ENCODE measurements around the gene TCEAL1.

Gene TCEAL1

GRCh38 chrX:103613362-103613890, 15.3 kb upstream of the TCEAL1 start:
- no peak overlapping the region for H3K27ac ChIP-seq (ENCODE audit: low read length)
- H3K9ac ChIP-seq (ENCODE audit: low read length), result no peak overlapping the region
- no peak overlapping the region for H3K4me3 ChIP-seq (ENCODE audit: low read length)
- no peaks in the 10 kb centered on the region for H3K27me3 ChIP-seq (ENCODE audit: control insufficient read depth, insufficient read depth, low read length)
- no peaks in the 10 kb centered on the region for H3K36me3 ChIP-seq (ENCODE audit: control insufficient read depth, low read depth, low read length)
- no peaks in the 10 kb centered on the region for H3K9me3 ChIP-seq (ENCODE audit: control insufficient read depth, low read depth, low read length)
- peaks cover 18% of the 10 kb centered on the region for H3K4me1 ChIP-seq (ENCODE audit: control insufficient read depth, low read depth, low read length)

GRCh38 chrX:103614999-103615398, 13.8 kb upstream of the TCEAL1 start:
- no peak overlapping the region for H3K9ac ChIP-seq (ENCODE audit: low read length)
- H3K4me3 ChIP-seq (ENCODE audit: low read length), result no peak overlapping the region
- no peaks in the 10 kb centered on the region for H3K36me3 ChIP-seq (ENCODE audit: control insufficient read depth, low read depth, low read length)
- no peaks in the 10 kb centered on the region for H3K9me3 ChIP-seq (ENCODE audit: control insufficient read depth, low read depth, low read length)
- peaks cover 14% of the 10 kb centered on the region for H3K4me1 ChIP-seq (ENCODE audit: control insufficient read depth, low read depth, low read length)
- H3K27ac ChIP-seq (ENCODE audit: low read length), result no peak overlapping the region
- H3K27me3 ChIP-seq (ENCODE audit: control insufficient read depth, insufficient read depth, low read length), result no peaks in the 10 kb centered on the region

- no peaks in the 10 kb centered on the region for H3K9me3 ChIP-seq (ENCODE audit: control insufficient read depth, low read depth, low read length)
- no peak overlapping the region for H3K9ac ChIP-seq (ENCODE audit: low read length)
- H3K27ac ChIP-seq (ENCODE audit: low read length), result no peak overlapping the region
- H3K36me3 ChIP-seq (ENCODE audit: control insufficient read depth, low read depth, low read length), result no peaks in the 10 kb centered on the region
- no peak overlapping the region for H3K4me3 ChIP-seq (ENCODE audit: low read length)
- H3K27me3 ChIP-seq (ENCODE audit: control insufficient read depth, insufficient read depth, low read length), result no peaks in the 10 kb centered on the region
- H3K4me1 ChIP-seq (ENCODE audit: control insufficient read depth, low read depth, low read length), result peaks cover 14% of the 10 kb centered on the region
Measured at GRCh38 chrX:103615781-103616371, 12.9 kb upstream of the TCEAL1 start.

- Histone ChIP-seq H3K9ac (ENCODE audit: low read length) (no peak overlapping the region), H3K36me3 (ENCODE audit: control insufficient read depth, low read depth, low read length) (no peaks in the 10 kb centered on the region), H3K4me3 (ENCODE audit: low read length) (no peak overlapping the region)
Measured at GRCh38 chrX:103616676-103617186, 12.0 kb upstream of the TCEAL1 start.

GRCh38 chrX:103624111-103624510, 4.7 kb upstream of the TCEAL1 start:
- Histone ChIP-seq H3K4me3 (ENCODE audit: low read length) (no peak overlapping the region), H3K9me3 (ENCODE audit: control insufficient read depth, low read depth, low read length) (no peaks in the 10 kb centered on the region), H3K27ac (ENCODE audit: low read length) (no peak overlapping the region), H3K9ac (ENCODE audit: low read length) (no peak overlapping the region), H3K36me3 (ENCODE audit: control insufficient read depth, low read depth, low read length) (no peaks in the 10 kb centered on the region), H3K27me3 (ENCODE audit: control insufficient read depth, insufficient read depth, low read length) (no peaks in the 10 kb centered on the region), H3K4me1 (ENCODE audit: control insufficient read depth, low read depth, low read length) (peaks cover 5% of the 10 kb centered on the region)

More at GRCh38 chrX:103616676-103617186, 12.0 kb upstream of the TCEAL1 start:
- H3K9me3 ChIP-seq (ENCODE audit: control insufficient read depth, low read depth, low read length), result no peaks in the 10 kb centered on the region
- no peak overlapping the region for H3K27ac ChIP-seq (ENCODE audit: low read length)
- peaks cover 14% of the 10 kb centered on the region for H3K4me1 ChIP-seq (ENCODE audit: control insufficient read depth, low read depth, low read length)
- H3K27me3 ChIP-seq (ENCODE audit: control insufficient read depth, insufficient read depth, low read length), result no peaks in the 10 kb centered on the region

GRCh38 chrX:103626855-103627254, 1.9 kb upstream of the TCEAL1 start:
- no peaks in the 10 kb centered on the region for H3K27me3 ChIP-seq (ENCODE audit: control insufficient read depth, insufficient read depth, low read length)
- H3K27ac ChIP-seq (ENCODE audit: low read length), result no peak overlapping the region
- H3K9me3 ChIP-seq (ENCODE audit: control insufficient read depth, low read depth, low read length), result no peaks in the 10 kb centered on the region
- no peak overlapping the region for H3K9ac ChIP-seq (ENCODE audit: low read length)
- peaks cover 5% of the 10 kb centered on the region for H3K4me1 ChIP-seq (ENCODE audit: control insufficient read depth, low read depth, low read length)
- no peaks in the 10 kb centered on the region for H3K36me3 ChIP-seq (ENCODE audit: control insufficient read depth, low read depth, low read length)
- H3K4me3 ChIP-seq (ENCODE audit: low read length), result no peak overlapping the region

GRCh38 chrX:103629318-103630170, 769 bp downstream of the TCEAL1 start:
- H3K36me3 ChIP-seq (ENCODE audit: control insufficient read depth, low read depth, low read length), result no peaks in the 10 kb centered on the region
- H3K4me3 ChIP-seq (ENCODE audit: low read length), result peak overlapping the region; percentile 88
- peaks cover 5% of the 10 kb centered on the region for H3K4me1 ChIP-seq (ENCODE audit: control insufficient read depth, low read depth, low read length)
- no peaks in the 10 kb centered on the region for H3K9me3 ChIP-seq (ENCODE audit: control insufficient read depth, low read depth, low read length)
- H3K9ac ChIP-seq (ENCODE audit: low read length), result peak overlapping the region; percentile 74
- H3K27me3 ChIP-seq (ENCODE audit: control insufficient read depth, insufficient read depth, low read length), result no peaks in the 10 kb centered on the region
- peak overlapping the region; percentile 63 for H3K27ac ChIP-seq (ENCODE audit: low read length)

GRCh38 chrX:103630171-103630511, 1.4 kb downstream of the TCEAL1 start:
- no peaks in the 10 kb centered on the region for H3K27me3 ChIP-seq (ENCODE audit: control insufficient read depth, insufficient read depth, low read length)
- peak overlapping the region; percentile 63 for H3K27ac ChIP-seq (ENCODE audit: low read length)
- peak overlapping the region; percentile 88 for H3K4me3 ChIP-seq (ENCODE audit: low read length)
- no peaks in the 10 kb centered on the region for H3K36me3 ChIP-seq (ENCODE audit: control insufficient read depth, low read depth, low read length)
- peak overlapping the region; percentile 74 for H3K9ac ChIP-seq (ENCODE audit: low read length)
- H3K9me3 ChIP-seq (ENCODE audit: control insufficient read depth, low read depth, low read length), result no peaks in the 10 kb centered on the region
- peaks cover 5% of the 10 kb centered on the region for H3K4me1 ChIP-seq (ENCODE audit: control insufficient read depth, low read depth, low read length)

GRCh38 chrX:103631145-103631544, 2.4 kb downstream of the TCEAL1 start:
- Histone ChIP-seq H3K9me3 (ENCODE audit: control insufficient read depth, low read depth, low read length) (no peaks in the 10 kb centered on the region), H3K9ac (ENCODE audit: low read length) (no peak overlapping the region), H3K27ac (ENCODE audit: low read length) (no peak overlapping the region), H3K27me3 (ENCODE audit: control insufficient read depth, insufficient read depth, low read length) (no peaks in the 10 kb centered on the region), H3K4me3 (ENCODE audit: low read length) (no peak overlapping the region), H3K36me3 (ENCODE audit: control insufficient read depth, low read depth, low read length) (no peaks in the 10 kb centered on the region), H3K4me1 (ENCODE audit: control insufficient read depth, low read depth, low read length) (peaks cover 5% of the 10 kb centered on the region)

GRCh38 chrX:103635436-103635835, 6.7 kb downstream of the TCEAL1 start:
- no peaks in the 10 kb centered on the region for H3K9me3 ChIP-seq (ENCODE audit: control insufficient read depth, low read depth, low read length)
- H3K9ac ChIP-seq (ENCODE audit: low read length), result no peak overlapping the region
- no peaks in the 10 kb centered on the region for H3K36me3 ChIP-seq (ENCODE audit: control insufficient read depth, low read depth, low read length)
- H3K27me3 ChIP-seq (ENCODE audit: control insufficient read depth, insufficient read depth, low read length), result no peaks in the 10 kb centered on the region
- H3K27ac ChIP-seq (ENCODE audit: low read length), result no peak overlapping the region
- H3K4me1 ChIP-seq (ENCODE audit: control insufficient read depth, low read depth, low read length), result peaks cover 9% of the 10 kb centered on the region
- no peak overlapping the region for H3K4me3 ChIP-seq (ENCODE audit: low read length)

- H3K27ac ChIP-seq (ENCODE audit: low read length), result no peak overlapping the region
Measured at GRCh38 chrX:103637604-103638338, 9.0 kb downstream of the TCEAL1 start.

More at GRCh38 chrX:103637604-103638338, 9.0 kb downstream of the TCEAL1 start:
- Histone ChIP-seq H3K4me1 (ENCODE audit: control insufficient read depth, low read depth, low read length) (peaks cover 9% of the 10 kb centered on the region), H3K9ac (ENCODE audit: low read length) (no peak overlapping the region), H3K9me3 (ENCODE audit: control insufficient read depth, low read depth, low read length) (no peaks in the 10 kb centered on the region), H3K4me3 (ENCODE audit: low read length) (no peak overlapping the region), H3K27me3 (ENCODE audit: control insufficient read depth, insufficient read depth, low read length) (no peaks in the 10 kb centered on the region), H3K36me3 (ENCODE audit: control insufficient read depth, low read depth, low read length) (no peaks in the 10 kb centered on the region)

Measured in iPS-18a (cell line).